Endometrial microvascular endothelial cells (primary cell): ENCODE data around the gene ZNF45. TPM values are rescaled to one million over a fixed set of nuclear protein-coding genes. Genes with fewer than 3 reads are reported as not detected.
"Not testable (repeated sequence)": the region's sequence is repeated elsewhere in the genome, so short reads cannot be mapped to it uniquely, and the experiment has no call there.

Experiments
- in situ Hi-C: cut with HindIII; loops from 2 replicates; pipeline ENCODE4 v1.10.0; 2017; ENCODE audit warnings: low sequenced_read_pairs, low pct_unique_long_range_greater_than_20kb; ENCODE audit errors: inconsistent ontology term
- total RNA-seq: library from RNA; depleted of rRNA; stranded (reverse); fragments of >200 nt; gene quantifications from one replicate; pipeline ENCODE4 v1.2.3, GENCODE V29; 2015; ENCODE audit errors: inconsistent ontology term

Gene ZNF45
- total RNA-seq, 1 donor from 2014 or later: 10.5 TPM

DNA sequence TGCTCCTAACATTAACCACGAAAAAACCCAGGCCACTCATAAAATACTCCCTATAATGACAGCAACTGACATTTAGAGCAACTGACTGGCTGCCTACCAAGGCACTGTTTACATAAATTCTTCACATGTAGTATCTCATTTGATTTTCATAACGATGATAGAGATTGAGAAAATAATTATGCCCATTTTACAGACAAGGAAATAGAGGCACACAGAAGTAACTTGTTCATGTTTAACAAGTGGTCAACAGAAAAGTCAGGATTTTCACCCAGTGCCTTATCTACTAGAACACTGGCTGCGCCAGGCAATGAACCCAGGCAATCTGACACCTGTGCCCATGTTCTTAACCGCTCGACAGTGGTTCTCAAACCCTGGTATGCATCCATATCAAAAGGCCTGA is 6.3 kb downstream of the ZNF45 start:
- in situ Hi-C loops: no loop called here

DNA sequence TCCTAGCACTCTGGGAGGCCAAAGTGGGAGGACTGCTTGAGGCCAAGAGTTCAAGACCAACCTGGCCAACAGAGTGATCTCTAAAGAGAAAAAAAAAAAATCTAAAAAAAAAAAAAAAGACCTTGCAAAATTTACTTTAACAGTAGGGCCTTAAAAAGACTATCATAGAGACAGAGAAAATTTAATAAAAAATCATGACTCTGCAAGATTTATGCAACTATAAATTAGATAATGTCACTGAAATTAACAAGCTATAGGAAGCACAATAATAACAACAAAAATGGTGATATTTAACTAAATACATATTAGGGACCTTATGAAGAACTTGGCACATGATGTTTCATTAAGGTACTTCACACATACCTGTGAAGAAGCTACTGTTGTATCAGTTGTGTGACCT is 11.2 kb downstream of the ZNF45 start:
- in situ Hi-C loops: no loop called here

DNA sequence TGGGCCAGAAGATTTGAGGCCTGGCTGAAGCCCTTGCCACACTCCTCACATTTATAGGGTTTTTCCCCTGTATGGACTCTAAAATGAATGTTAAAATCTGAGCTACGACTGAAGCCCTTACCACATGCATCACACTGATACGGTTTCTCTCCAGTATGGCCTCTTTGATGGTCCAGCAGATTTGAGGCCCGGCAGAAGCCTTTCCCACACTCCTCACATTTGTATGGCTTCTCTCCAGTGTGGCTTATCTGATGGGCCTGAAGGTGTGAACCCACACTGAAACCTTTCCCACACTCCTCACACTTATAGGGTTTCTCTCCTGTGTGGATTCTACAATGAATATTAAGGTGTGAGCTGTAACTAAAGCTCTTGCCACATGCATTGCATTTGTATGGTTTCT is 21.0 kb downstream of the ZNF45 start:
- in situ Hi-C loops: no loop called here

DNA sequence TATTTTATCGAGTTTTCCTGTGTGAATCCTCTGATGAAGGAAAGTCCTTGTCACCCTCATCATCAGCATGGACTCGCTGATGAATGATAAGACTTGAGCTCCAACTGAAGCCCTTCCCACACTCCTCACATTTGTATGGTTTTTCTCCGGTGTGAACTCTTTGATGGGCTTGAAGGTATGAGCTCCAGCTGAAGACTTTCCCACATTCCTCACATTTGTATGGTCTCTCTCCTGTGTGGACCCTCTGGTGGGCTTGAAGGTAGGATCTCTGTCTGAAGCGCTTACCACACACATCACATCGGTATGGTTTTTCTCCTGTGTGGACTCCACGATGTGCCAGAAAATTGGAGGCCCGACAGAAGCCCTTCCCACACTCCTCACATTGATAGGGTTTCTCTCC is 21.7 kb downstream of the ZNF45 start:
- in situ Hi-C loops: no loop called here

DNA sequence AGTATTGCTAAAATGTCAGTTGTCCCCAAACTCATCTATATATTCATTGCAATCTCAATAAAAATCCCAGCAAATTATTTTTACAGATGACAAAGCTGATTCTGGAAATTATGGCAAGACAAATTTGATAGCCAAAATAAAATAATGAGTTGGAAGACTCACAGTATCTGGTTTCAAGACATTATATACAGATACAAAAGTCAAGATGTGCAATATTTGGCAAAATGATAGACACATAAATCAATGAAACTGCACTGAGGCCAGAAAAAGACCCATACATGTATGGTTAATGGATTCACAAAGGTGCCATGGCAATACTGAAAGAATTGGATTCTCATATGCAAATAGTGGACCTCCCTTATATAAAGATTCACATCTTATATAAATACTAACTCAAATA is 24.2 kb downstream of the ZNF45 start:
- in situ Hi-C loops: no loop called here

DNA sequence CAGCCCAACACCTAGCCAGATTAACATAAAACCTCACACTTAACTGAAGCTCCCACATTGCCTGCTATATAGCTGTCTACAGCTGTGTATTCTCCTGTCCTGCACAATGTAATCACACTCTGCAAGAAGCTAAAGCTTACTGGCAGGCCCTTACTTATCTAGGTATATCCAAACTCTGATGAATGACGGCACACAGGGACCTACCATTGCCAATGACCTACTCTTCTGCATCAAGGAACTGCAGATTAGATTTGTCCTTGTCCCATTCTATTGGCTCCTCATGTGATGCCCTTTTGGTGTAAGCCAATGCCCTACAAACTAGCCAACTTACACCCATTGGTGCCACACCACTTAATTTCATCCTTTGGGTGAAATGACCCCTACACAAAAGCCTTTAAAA is 26.4 kb downstream of the ZNF45 start:
- in situ Hi-C loops: no loop called here

DNA sequence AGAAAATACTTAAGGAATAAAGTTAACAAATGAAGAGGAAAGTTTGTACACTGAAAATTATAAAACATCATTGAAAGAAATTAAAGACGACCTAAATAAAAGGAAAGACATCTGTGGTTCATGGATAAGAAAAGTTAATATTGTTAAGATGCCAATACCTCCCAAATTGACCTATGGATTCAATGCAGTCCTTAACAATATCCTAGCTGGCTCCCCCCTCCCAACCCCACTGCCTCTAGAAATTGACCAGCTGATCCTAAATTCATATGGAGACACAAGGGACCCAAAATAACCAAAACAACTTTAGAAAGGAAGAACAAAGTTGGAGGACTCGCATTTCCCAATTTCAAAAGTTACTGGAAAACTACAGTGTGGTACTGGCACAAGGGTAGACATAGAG is 28.3 kb downstream of the ZNF45 start:
- in situ Hi-C loops: no loop called here

DNA sequence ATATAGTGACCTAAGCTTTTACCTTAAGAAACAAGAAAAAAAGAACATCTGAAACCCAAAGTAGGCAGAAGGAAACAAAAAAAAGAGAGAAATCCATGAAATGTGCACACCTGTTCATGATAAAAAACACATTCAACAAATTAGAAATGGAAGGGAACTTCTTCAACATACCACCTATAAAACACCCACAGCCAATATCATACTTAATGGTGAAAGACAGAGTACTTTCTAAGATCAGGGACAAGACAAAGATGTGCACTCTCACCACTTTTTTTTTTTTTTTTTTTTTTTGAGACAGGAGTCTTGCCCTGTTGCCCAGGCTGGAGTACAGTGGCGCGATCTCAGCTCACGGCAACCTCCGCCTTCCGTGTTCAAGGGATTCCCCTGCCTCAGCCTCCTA is 29.2 kb downstream of the ZNF45 start:
- in situ Hi-C loops: no loop called here

DNA sequence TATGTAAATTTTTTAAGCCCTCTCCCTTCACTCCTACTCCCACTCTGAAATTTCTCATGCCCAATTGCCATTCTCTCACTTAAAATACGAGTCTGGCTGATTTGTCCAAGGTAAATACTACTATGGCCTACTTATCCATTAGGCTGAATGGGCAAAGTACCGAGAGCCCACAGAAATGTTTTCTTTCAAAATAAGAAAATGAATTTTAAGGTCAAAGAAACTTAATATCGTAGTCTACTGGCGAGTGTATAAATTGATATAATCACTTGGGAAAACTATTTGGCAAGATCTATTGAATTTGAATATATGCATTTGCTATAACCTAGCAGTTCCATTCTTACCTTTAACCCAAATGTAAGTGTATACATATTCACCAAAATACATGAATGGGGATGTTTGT is 32.7 kb downstream of the ZNF45 start:
- in situ Hi-C loops: no loop called here

DNA sequence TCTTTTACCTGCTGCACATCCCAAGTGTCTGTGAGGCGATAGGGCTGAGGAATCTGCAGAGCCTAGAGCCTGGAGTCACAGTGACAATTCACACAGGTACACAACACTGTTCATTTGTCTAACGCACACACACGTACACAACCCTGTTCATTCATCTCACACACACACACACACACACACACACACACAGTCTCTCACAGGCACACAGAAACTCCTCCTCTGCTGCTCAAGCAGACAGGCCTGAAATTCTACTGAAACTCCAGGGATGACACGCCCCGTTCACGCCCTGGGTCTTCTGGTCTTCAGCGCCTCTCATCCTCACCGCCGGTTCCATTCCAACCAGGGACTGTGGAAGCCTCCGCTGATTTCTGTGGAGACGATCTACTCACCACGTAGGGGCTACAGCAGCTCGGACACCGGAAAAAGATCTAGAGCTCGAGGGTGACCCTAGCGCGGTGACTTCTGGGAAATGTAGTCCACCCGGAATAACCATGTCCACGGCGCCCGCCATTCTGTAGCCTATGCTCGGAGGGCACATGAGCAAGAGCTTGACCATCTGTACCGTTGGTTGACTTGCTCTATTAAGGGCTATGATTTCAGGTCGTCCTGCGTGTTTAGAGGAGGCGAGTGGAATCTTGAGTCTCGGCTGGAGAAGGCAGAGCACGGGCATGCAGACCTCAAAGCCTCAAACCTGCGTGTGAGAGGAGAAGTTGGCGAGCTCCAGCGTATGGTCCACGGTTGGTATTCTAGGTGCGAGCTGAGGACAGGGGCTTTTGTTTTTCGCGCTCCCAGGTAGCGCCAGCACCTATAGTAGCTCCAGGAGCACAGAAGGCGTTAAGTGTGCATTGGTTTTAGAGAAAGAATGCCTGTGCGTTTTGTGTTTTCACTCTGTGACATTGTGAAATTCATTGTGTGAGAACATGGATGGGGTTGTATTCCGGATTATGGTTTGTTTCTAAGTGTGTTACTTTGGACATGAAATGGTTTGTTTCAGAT is 33.4 kb downstream of the ZNF45 start:
- in situ Hi-C loops: no loop called here

DNA sequence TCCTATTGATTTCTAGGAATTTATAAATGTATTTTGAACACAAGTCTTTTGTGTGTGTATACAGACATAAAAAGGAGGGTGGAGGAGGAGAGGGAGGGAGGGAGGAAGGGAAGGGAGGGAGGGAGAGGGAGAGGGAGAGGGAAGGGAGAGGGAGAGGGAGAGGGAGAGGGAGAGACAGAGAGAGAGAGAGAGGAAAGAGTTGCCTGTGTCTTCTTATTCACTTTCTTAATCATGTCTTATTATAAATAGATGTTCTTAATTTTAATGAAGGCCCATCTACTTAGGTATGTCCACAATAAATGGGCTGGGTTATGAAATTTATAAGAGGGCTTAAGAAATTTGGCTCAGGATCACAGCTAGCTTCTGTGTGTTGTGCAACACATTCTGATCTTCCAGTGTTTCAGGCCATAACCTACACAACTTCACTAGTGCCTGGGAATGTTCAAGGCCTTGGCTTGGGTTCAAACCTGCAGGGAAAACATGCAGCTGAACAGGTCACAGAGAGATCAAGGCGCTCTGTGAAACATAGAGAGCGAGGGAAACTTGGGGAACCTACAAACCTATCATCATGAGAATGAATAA is 39.3 kb downstream of the ZNF45 start:
- in situ Hi-C loops: no loop called here

DNA sequence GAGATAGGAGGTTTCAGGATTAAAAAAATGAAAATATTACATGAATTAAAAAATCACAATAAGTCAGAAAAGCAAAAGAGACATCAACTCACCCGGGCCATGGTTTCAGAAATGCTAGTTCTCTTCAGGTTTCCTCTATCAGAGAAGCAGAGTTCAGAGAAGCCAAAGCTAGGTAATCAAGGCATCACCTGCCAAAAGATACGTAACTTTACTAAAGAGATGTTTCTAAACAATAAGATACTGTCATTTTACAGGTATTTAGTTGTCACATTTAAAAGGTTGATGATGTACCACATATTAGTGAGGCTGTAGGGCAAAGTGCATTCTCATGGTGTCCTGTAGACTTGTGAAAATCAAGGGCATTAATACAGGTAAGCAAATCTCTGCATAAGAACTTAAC is 51.2 kb downstream of the ZNF45 start, which contains the start of gene ZNF404:
Gene ZNF404 (minus strand): TSS at position 101 of the 400 bp plus-strand sequence.
- in situ Hi-C loops: no loop called here

DNA sequence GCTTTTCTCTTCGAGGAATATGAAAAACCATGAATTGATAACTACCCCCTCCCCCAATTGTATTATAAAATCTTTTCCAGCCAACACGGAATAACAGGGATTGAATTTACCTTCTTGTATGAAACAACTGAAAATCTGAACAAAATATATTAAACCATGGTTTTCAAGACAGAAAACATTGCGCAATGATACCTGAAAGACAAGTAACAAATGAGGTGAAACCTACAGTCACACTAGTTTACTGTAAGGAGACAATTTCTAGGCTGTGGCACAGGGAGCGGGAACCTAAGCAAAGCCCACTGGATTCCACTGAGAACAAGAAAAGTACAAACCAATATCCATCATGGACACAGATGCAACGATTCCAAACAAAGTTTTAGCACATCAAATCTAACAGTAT is 54.6 kb downstream of the ZNF45 start:
- in situ Hi-C loops: no loop called here

DNA sequence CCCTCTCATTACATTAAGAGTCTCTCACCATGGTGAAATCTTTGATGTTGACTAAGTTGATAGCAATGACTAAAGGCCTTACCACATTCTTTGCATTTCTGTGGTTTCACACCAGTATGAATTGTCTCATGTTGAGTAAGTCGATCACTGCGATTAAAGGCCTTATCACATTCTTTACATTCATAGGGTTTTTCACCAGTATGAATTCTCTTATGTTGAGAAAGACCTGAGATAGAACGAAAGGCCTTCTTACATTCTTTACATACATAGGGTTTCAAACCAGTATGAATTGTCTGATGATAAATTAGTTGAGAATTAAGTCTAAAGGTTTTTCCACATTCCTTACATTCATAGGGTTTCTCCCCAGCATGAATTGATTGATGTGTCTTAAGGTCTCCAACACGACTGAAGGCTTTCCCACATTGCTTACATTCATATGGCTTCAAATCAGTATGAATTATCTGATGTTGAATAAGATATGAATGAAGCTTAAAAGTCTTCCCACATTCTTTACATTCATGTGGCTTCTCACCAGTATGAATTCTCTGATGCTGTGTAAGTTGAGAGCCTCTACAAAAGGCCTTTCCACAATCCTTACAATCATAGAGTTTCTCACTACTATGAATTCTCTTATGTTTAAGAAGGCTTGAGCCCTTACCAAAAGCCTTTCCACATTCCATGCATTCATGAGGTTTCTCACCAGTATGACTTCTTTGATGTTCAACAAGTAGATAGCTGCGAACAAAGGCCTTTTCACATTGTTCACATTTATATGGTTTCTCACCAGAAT is 62.3 kb downstream of the ZNF45 start:
- in situ Hi-C loops: no loop called here

DNA sequence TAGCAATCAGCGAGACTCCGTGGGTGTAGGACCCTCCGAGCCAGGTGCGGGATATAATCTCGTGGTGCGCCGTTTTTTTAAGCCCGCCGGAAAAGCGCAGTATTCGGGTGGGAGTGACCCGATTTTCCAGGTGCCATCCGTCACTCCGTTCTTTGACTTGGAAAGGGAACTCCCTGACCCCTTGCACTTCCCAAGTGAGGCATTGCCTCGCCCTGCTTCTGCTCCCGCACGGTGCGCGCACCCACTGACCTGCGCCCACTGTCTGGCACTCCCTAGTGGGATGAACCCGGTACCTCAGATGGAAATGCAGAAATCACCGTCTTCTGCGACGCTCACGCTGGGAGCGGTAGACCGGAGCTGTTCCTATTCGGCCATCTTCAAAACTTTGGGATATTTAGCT is 68.2 kb downstream of the ZNF45 start:
- in situ Hi-C loops: not testable (repeated sequence)

Other genes starting within 250 kb of the ZNF45 start
- gene IRGC, start 219.2 kb downstream of the ZNF45 start, total RNA-seq: not detected
- gene SMG9, start 180.3 kb downstream of the ZNF45 start, total RNA-seq: 13.9 TPM
- gene KCNN4, start 154.3 kb downstream of the ZNF45 start, total RNA-seq: 17.4 TPM
- 0.09 TPM for gene LYPD5, start 132.8 kb downstream of the ZNF45 start, total RNA-seq
- 1.6 TPM for gene ZNF283, start 108.0 kb downstream of the ZNF45 start, total RNA-seq
- 1.1 TPM for gene ZNF404, start 51.3 kb downstream of the ZNF45 start, total RNA-seq
- gene ZNF221, start 15.9 kb upstream of the ZNF45 start, total RNA-seq: 1.2 TPM
- gene ZNF155, start 48.9 kb upstream of the ZNF45 start, total RNA-seq: 3.7 TPM
- gene ZNF230, start 67.7 kb upstream of the ZNF45 start, total RNA-seq: 2.0 TPM
- gene ZNF222, start 90.1 kb upstream of the ZNF45 start, total RNA-seq: 0.56 TPM
- gene ZNF223, start 116.8 kb upstream of the ZNF45 start, total RNA-seq: 10.2 TPM
- 0.93 TPM for gene ZNF284, start 136.9 kb upstream of the ZNF45 start, total RNA-seq
- gene ZNF224, start 159.1 kb upstream of the ZNF45 start, total RNA-seq: 6.5 TPM
- 1.6 TPM for gene ZNF225, start 178.1 kb upstream of the ZNF45 start, total RNA-seq
- 4.0 TPM for gene ZNF234, start 206.3 kb upstream of the ZNF45 start, total RNA-seq
- gene ZNF226, start 229.8 kb upstream of the ZNF45 start, total RNA-seq: 26.7 TPM